Nephron progenitor cell (in vitro differentiated cells): ENCODE measurements around the gene MPIG6B.
A peak's percentile ranks its signal among the peaks of the same experiment; 100 is the strongest.

Experiments
- DNase-seq: peaks from one replicate; pipeline ENCODE4 v3.0.0; 2021
- H3K27ac Mint-ChIP-seq: 2 replicates; pipeline ENCODE4 v1.8.0; 2021; ENCODE audit warnings: mild to moderate bottlenecking, moderate library complexity, mixed read lengths
- H3K27me3 Mint-ChIP-seq: 2 replicates; pipeline ENCODE4 v1.8.0; 2021; ENCODE audit warnings: mild to moderate bottlenecking, low read depth, mixed read lengths; ENCODE audit not compliant: poor library complexity
- H3K36me3 Mint-ChIP-seq: 2 replicates; pipeline ENCODE4 v1.8.0; 2021; ENCODE audit warnings: low read depth, mixed read lengths
- H3K4me1 Mint-ChIP-seq: 2 replicates; pipeline ENCODE4 v1.8.0; 2021; ENCODE audit warnings: mixed read lengths
- H3K4me3 Mint-ChIP-seq: 2 replicates; pipeline ENCODE4 v1.8.0; 2021; ENCODE audit warnings: mild to moderate bottlenecking, moderate library complexity, mixed read lengths
- H3K9me3 Mint-ChIP-seq: 2 replicates; pipeline ENCODE4 v1.8.0; 2021; ENCODE audit warnings: mild to moderate bottlenecking, moderate library complexity, mixed read lengths
- TF ChIP-seq, protein P1 (sequence below): fragments of 200-600 bp; sonication (generic); IDR thresholded peaks from 2 replicates; pipeline ENCODE4 v1.5.0; 2021; ENCODE audit warnings: antibody characterized with exemption

The MPIG6B gene

GRCh38 chr6:31752739-31753319, 29.7 kb downstream of the MPIG6B start:
- Mint-ChIP-seq H3K27ac (peak overlapping the region; percentile 21), H3K27me3 (peaks cover 4% of the 10 kb centered on the region), H3K4me1 (no peaks in the 10 kb centered on the region), H3K36me3 (peaks cover 5% of the 10 kb centered on the region), H3K9me3 (no peaks in the 10 kb centered on the region), H3K4me3 (no peak overlapping the region)
- no peak for DNase-seq
- TF ChIP-seq, protein P1, sequence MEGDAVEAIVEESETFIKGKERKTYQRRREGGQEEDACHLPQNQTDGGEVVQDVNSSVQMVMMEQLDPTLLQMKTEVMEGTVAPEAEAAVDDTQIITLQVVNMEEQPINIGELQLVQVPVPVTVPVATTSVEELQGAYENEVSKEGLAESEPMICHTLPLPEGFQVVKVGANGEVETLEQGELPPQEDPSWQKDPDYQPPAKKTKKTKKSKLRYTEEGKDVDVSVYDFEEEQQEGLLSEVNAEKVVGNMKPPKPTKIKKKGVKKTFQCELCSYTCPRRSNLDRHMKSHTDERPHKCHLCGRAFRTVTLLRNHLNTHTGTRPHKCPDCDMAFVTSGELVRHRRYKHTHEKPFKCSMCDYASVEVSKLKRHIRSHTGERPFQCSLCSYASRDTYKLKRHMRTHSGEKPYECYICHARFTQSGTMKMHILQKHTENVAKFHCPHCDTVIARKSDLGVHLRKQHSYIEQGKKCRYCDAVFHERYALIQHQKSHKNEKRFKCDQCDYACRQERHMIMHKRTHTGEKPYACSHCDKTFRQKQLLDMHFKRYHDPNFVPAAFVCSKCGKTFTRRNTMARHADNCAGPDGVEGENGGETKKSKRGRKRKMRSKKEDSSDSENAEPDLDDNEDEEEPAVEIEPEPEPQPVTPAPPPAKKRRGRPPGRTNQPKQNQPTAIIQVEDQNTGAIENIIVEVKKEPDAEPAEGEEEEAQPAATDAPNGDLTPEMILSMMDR = no peak

DNA sequence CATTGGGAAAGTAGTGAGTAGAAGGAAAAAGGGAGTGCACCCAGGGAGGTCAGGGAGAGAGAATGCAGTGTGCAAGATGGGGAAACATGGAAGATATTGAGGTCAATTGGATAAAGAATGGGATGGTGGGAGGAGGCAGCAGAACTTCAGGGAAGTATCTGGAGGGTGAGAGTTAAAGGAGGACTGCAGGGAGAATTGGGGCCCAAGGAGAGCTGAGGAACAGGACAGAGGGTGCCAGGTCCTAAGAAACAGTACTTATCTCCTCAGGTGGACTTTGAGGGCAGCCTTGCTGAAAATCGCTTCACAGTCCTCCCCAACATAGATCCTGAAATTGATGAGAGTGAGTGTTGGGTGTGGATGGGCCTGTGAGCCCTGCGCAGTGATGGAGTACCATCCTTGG, 35.1 kb downstream of the MPIG6B start:
- Mint-ChIP-seq H3K27ac (no peak overlapping the region), H3K27me3 (peaks cover 10% of the 10 kb centered on the region), H3K36me3 (peaks cover 43% of the 10 kb centered on the region), H3K4me1 (peaks cover 20% of the 10 kb centered on the region), H3K9me3 (no peaks in the 10 kb centered on the region), H3K4me3 (no peak overlapping the region)
- DNase-seq = no peak
- TF ChIP-seq, protein P1 = no peak

DNA sequence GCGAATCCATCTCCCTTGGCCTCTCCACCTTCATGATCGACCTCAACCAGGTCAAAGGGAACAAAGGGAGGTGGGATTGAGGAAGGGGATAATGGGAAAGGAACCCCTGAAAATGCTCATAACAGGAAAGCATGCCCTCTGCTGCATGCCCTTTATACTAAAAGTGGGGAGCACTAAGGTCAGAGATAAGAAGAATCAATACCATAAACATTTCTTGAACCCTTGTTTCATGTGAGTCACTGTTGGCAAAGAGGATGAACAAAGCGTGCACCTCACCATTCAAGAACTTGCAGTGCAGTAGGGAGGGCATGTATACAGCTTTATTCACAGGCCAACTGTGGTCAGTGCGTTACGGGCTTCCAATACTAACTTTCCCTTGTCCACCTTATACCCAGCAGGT, 37.6 kb downstream of the MPIG6B start:
- peak overlapping the region; percentile 24 for H3K27ac Mint-ChIP-seq
- H3K9me3 Mint-ChIP-seq = no peaks in the 10 kb centered on the region

DNA sequence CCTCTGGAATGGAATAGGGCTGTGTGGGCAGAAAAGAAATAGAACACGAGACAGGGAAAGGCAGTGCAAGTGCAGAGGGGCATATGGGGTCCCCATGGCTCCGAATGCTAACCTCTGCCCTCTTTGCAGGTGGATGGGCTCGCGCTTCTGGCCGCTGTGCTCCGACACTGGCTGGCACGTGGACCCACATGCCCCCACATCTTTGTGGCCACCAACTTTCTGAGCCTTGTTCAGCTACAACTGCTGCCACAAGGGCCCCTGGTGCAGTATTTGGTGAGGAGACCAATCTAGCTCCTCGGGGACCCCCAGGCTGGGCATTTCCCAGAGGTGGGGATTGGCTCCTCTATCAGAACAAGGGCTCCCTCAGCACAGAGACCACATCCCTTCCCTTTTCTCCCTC, 38.2 kb downstream of the MPIG6B start:
- H3K4me3 Mint-ChIP-seq = no peak overlapping the region
- peaks cover 11% of the 10 kb centered on the region for H3K27me3 Mint-ChIP-seq
- H3K27ac Mint-ChIP-seq = no peak overlapping the region
- H3K4me1 Mint-ChIP-seq = peaks cover 36% of the 10 kb centered on the region
- no peaks in the 10 kb centered on the region for H3K9me3 Mint-ChIP-seq
- DNase-seq = no peak
- TF ChIP-seq, protein P1 = no peak
- H3K36me3 Mint-ChIP-seq = peaks cover 52% of the 10 kb centered on the region

More for the DNA sequence above, 37.6 kb downstream of the MPIG6B start:
- peaks cover 52% of the 10 kb centered on the region for H3K36me3 Mint-ChIP-seq
- peaks cover 13% of the 10 kb centered on the region for H3K27me3 Mint-ChIP-seq
- peaks cover 35% of the 10 kb centered on the region for H3K4me1 Mint-ChIP-seq
- TF ChIP-seq, protein P1 = no peak
- no peak for DNase-seq
- no peak overlapping the region for H3K4me3 Mint-ChIP-seq

DNA sequence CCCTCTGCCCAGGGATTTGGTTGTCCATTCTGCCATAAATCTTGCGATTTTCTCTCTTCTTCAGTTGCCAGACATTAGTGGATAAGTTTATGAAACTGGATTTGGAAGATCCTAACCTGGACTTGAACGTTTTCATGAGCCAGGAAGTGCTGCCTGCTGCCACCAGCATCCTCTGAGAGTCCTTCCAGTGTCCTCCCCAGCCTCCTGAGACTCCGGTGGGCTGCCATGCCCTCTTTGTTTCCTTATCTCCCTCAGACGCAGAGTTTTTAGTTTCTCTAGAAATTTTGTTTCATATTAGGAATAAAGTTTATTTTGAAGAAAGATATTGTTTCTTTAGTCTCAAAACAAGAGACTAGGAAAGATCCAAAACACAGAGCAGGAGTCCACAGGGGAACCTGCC, 39.2 kb downstream of the MPIG6B start, which contains the start of gene SAPCD1:
Gene SAPCD1 (plus strand): TSS at position 301 of the 400 bp plus-strand sequence. CDS start 399 bp downstream, outside the sequence.
- Mint-ChIP-seq H3K27ac (peak within 1 kb of the TSS; percentile 33), H3K27me3 (peaks cover 11% of the 10 kb centered on the region), H3K9me3 (no peaks in the 10 kb centered on the region), H3K36me3 (peaks cover 52% of the 10 kb centered on the region), H3K4me1 (peaks cover 47% of the 10 kb centered on the region), H3K4me3 (no peak within 1 kb of the TSS)
- TF ChIP-seq, protein P1 = no peak
- no peak for DNase-seq
